CD8-positive, alpha-beta memory T cell (primary cell): ENCODE data around the gene F2R. TPM values are rescaled to one million over a fixed set of nuclear protein-coding genes. Genes with fewer than 3 reads are reported as not detected.

ENCODE experiments used
- CTCF ChIA-PET: fragments of 350-600 bp; sonication (Branson Sonifier 250); formaldehyde crosslinking; loops from one replicate; lab custom pipeline; 2021; ENCODE audit warnings: antibody characterized with exemption; lab: Charles Lee
- POLR2A ChIA-PET: fragments of 350-600 bp; sonication (Branson Sonifier 250); formaldehyde crosslinking; loops from one replicate; lab custom pipeline; 2021; ENCODE audit warnings: antibody characterized with exemption; lab: Charles Lee
- DNase-seq, 5 donors: peaks; one replicate each; pipeline versions ENCODE4 v3.0.0 to v3.0.0-alpha.2; 2020 to 2022; ENCODE audit warnings: mixed read lengths in 1 of 5
- H3K27ac ChIP-seq: one replicate; pipeline ENCODE4 v1.7.0; 2013; ENCODE audit warnings: low read depth, mild to moderate bottlenecking, low read length, moderate library complexity
- H3K27me3 ChIP-seq: 2 replicates; pipeline ENCODE4 v1.7.0; 2013; ENCODE audit warnings: low read length, mild to moderate bottlenecking; ENCODE audit not compliant: insufficient read depth, poor library complexity, severe bottlenecking
- H3K36me3 ChIP-seq: 2 replicates; pipeline ENCODE4 v1.7.0; 2013; ENCODE audit warnings: mild to moderate bottlenecking, low read length, moderate library complexity; ENCODE audit not compliant: insufficient read depth
- H3K4me1 ChIP-seq: 2 replicates; pipeline ENCODE4 v1.7.0; 2013; ENCODE audit warnings: mild to moderate bottlenecking, low read length, moderate library complexity; ENCODE audit not compliant: insufficient read depth
- H3K4me3 ChIP-seq: 2 replicates; pipeline ENCODE4 v1.7.0; 2013; ENCODE audit warnings: mild to moderate bottlenecking, low read length
- H3K9me3 ChIP-seq: 2 replicates; pipeline ENCODE4 v1.7.0; 2013; ENCODE audit warnings: mild to moderate bottlenecking, low read length
- H3K27ac Mint-ChIP-seq, 8 donors: one replicate each; pipeline ENCODE4 v1.8.0; 2020 to 2021; ENCODE audit warnings: mixed read lengths in 8 of 8, mild to moderate bottlenecking in 6 of 8, inconsistent platforms in 3 of 8, moderate library complexity in 3 of 8
- H3K27me3 Mint-ChIP-seq, 2 donors: one replicate each; pipeline ENCODE4 v1.8.0; 2020 to 2021; ENCODE audit warnings: mixed read lengths in 2 of 2, mild to moderate bottlenecking in 1 of 2, moderate library complexity in 1 of 2
- H3K36me3 Mint-ChIP-seq, 3 donors: one replicate each; pipeline ENCODE4 v1.8.0; 2020 to 2021; ENCODE audit warnings: mixed read lengths in 3 of 3, inconsistent platforms in 1 of 3, mild to moderate bottlenecking in 1 of 3
- H3K4me1 Mint-ChIP-seq, 3 donors: one replicate each; pipeline ENCODE4 v1.8.0; 2020 to 2021; ENCODE audit warnings: mixed read lengths in 3 of 3, inconsistent platforms in 1 of 3, mild to moderate bottlenecking in 1 of 3
- H3K4me3 Mint-ChIP-seq, 7 donors: one replicate each; pipeline ENCODE4 v1.8.0; 2020 to 2021; ENCODE audit warnings: mixed read lengths in 7 of 7, mild to moderate bottlenecking in 6 of 7, moderate library complexity in 4 of 7, inconsistent platforms in 2 of 7
- H3K9me3 Mint-ChIP-seq, 5 donors: one replicate each; pipeline ENCODE4 v1.8.0; 2020 to 2022; ENCODE audit warnings: mixed read lengths in 5 of 5, mild to moderate bottlenecking in 3 of 5, moderate library complexity in 2 of 5, inconsistent platforms in 1 of 5
- polyA plus RNA-seq: library from polyadenylated mRNA; unstranded; fragments of 300-500 nt; fragmentation: Illumina TruSeq; gene quantifications from one replicate; pipeline ENCODE4 v1.2.3, GENCODE V29; 2021
- total RNA-seq, 2 experiments: library from RNA; stranded (reverse); gene quantifications; one replicate each; pipeline ENCODE4 v1.2.3, GENCODE V29; 2021

The F2R gene
- total and polyA plus RNA-seq, 3 experiments from 2014 or later, result 26.6 to 46.5 (median 27.4) TPM

- H3K36me3 Mint-ChIP-seq, result peaks cover 2 to 28% (median 3%) of the 10 kb centered on the region in 3 donors
- no peak overlapping the region for H3K4me3 ChIP-seq
- no peaks in the 10 kb centered on the region for H3K9me3 Mint-ChIP-seq
- H3K27ac Mint-ChIP-seq, result peak overlapping the region in 7 of 8 donors; percentile 14 to 93 (median 64)
- H3K27me3 ChIP-seq, result no peaks in the 10 kb centered on the region
- H3K27ac ChIP-seq, result no peak overlapping the region
- peaks cover 5% of the 10 kb centered on the region for H3K4me1 ChIP-seq
- DNase-seq, result no peak
- H3K4me3 Mint-ChIP-seq, result peak overlapping the region in 6 of 7 donors; percentile 1 to 60 (median 44)
- no peaks in the 10 kb centered on the region for H3K9me3 ChIP-seq
- CTCF ChIA-PET, result interaction anchor here (1.4 to 3.3 kb wide), 2 partner anchors 10 to 53 kb away, joined by 3 to 14 read pairs; no protein-coding TSS in a partner anchor
- H3K4me1 Mint-ChIP-seq, result peaks cover 60 to 85% (median 84%) of the 10 kb centered on the region in 3 donors
- POLR2A ChIA-PET, result no interaction called here
- no peaks in the 10 kb centered on the region for H3K36me3 ChIP-seq
- no peaks in the 10 kb centered on the region for H3K27me3 Mint-ChIP-seq
These were observed 5.2 kb downstream of the F2R start for GRCh38 chr5:76720988-76721569.

- H3K4me3 ChIP-seq, result no peak overlapping the region
- ChIA-PET CTCF (interaction anchor here (1.4 to 3.3 kb wide), 2 partner anchors 9 to 51 kb away, joined by 5 to 14 read pairs; no protein-coding TSS in a partner anchor), POLR2A (interaction anchor here (0.9 kb wide), 1 partner anchor 16 kb away, joined by 3 read pairs; no protein-coding TSS in a partner anchor)
- H3K36me3 Mint-ChIP-seq, result peaks cover 2 to 16% (median 3%) of the 10 kb centered on the region in 3 donors
- no peaks in the 10 kb centered on the region for H3K27me3 ChIP-seq
- no peak overlapping the region for H3K27ac ChIP-seq
- peak overlapping the region in 5 of 8 donors; percentile 15 to 82 (median 46) for H3K27ac Mint-ChIP-seq
- no peaks in the 10 kb centered on the region for H3K9me3 Mint-ChIP-seq
- H3K4me3 Mint-ChIP-seq, result no peak overlapping the region
- no peak for DNase-seq
- no peaks in the 10 kb centered on the region for H3K4me1 ChIP-seq
- peaks cover 46 to 77% (median 71%) of the 10 kb centered on the region in 3 donors for H3K4me1 Mint-ChIP-seq
- no peaks in the 10 kb centered on the region for H3K36me3 ChIP-seq
- H3K9me3 ChIP-seq, result no peaks in the 10 kb centered on the region
- H3K27me3 Mint-ChIP-seq, result no peaks in the 10 kb centered on the region
These were observed 7.3 kb downstream of the F2R start for GRCh38 chr5:76723266-76723665.

GRCh38 chr5:76723906-76724305 lies 8.0 kb downstream of the F2R start:
- H3K27ac Mint-ChIP-seq, result peak overlapping the region; percentile 20 to 88 (median 56)
- H3K36me3 ChIP-seq, result no peaks in the 10 kb centered on the region
- DNase-seq, result no peak
- H3K27me3 ChIP-seq, result no peaks in the 10 kb centered on the region
- H3K27me3 Mint-ChIP-seq, result no peaks in the 10 kb centered on the region
- CTCF ChIA-PET, result interaction anchor here (1.4 to 3.3 kb wide), 2 partner anchors 9 to 51 kb away, joined by 5 to 14 read pairs; no protein-coding TSS in a partner anchor
- H3K4me1 Mint-ChIP-seq, result peaks cover 41 to 71% (median 64%) of the 10 kb centered on the region in 3 donors
- H3K4me3 Mint-ChIP-seq, result no peak overlapping the region
- no peaks in the 10 kb centered on the region for H3K4me1 ChIP-seq
- H3K36me3 Mint-ChIP-seq, result peaks cover 2 to 14% (median 4%) of the 10 kb centered on the region in 3 donors
- POLR2A ChIA-PET, result no interaction called here
- no peak overlapping the region for H3K4me3 ChIP-seq
- H3K9me3 Mint-ChIP-seq, result no peaks in the 10 kb centered on the region
- H3K27ac ChIP-seq, result no peak overlapping the region
- H3K9me3 ChIP-seq, result no peaks in the 10 kb centered on the region

- Mint-ChIP-seq H3K27ac (peak overlapping the region; percentile 2 to 73 (median 48)), H3K9me3 (peaks cover under 1 to 9% (median 9%) of the 10 kb centered on the region in 5 donors), H3K4me3 (peak overlapping the region in 2 of 7 donors; percentile 1 to 28), H3K4me1 (peaks cover 39 to 71% (median 63%) of the 10 kb centered on the region in 3 donors), H3K27me3 (no peaks in the 10 kb centered on the region), H3K36me3 (peaks cover 3 to 23% (median 13%) of the 10 kb centered on the region in 3 donors)
- Histone ChIP-seq H3K27ac (no peak overlapping the region), H3K27me3 (no peaks in the 10 kb centered on the region), H3K36me3 (no peaks in the 10 kb centered on the region), H3K4me3 (no peak overlapping the region), H3K4me1 (no peaks in the 10 kb centered on the region), H3K9me3 (peaks cover 6% of the 10 kb centered on the region)
- DNase-seq, result no peak
- CTCF ChIA-PET, result interaction anchor here (1.2 to 1.8 kb wide), 5 partner anchors 7 to 50 kb away, joined by 3 to 6 read pairs (median 4); partner anchors contain the start of gene F2R
- POLR2A ChIA-PET, result no interaction called here
These were observed 8.9 kb downstream of the F2R start for GRCh38 chr5:76724871-76725270.

GRCh38 chr5:76728965-76729364 lies 13.0 kb downstream of the F2R start:
- Mint-ChIP-seq H3K27me3 (no peaks in the 10 kb centered on the region), H3K36me3 (peaks cover 4 to 37% (median 18%) of the 10 kb centered on the region in 3 donors), H3K9me3 (peaks cover 8 to 18% (median 15%) of the 10 kb centered on the region in 5 donors), H3K4me1 (peaks cover 50 to 69% (median 60%) of the 10 kb centered on the region in 3 donors), H3K4me3 (no peak overlapping the region), H3K27ac (peak overlapping the region in 4 of 8 donors; percentile 44 to 77 (median 51))
- no peak for DNase-seq
- ChIA-PET CTCF (interaction anchor here (1.1 kb wide), 1 partner anchor 45 kb away, joined by 3 read pairs; no protein-coding TSS in a partner anchor), POLR2A (no interaction called here)
- Histone ChIP-seq H3K27ac (no peak overlapping the region), H3K9me3 (peaks cover 10% of the 10 kb centered on the region), H3K36me3 (no peaks in the 10 kb centered on the region), H3K4me1 (peaks cover 24% of the 10 kb centered on the region), H3K4me3 (no peak overlapping the region), H3K27me3 (no peaks in the 10 kb centered on the region)

- H3K27ac ChIP-seq, result no peak overlapping the region
- DNase-seq, result no peak
- H3K27me3 Mint-ChIP-seq, result no peaks in the 10 kb centered on the region
- peaks cover 4 to 39% (median 18%) of the 10 kb centered on the region in 3 donors for H3K36me3 Mint-ChIP-seq
- H3K27ac Mint-ChIP-seq, result peak overlapping the region; percentile 22 to 77 (median 51)
- no peak overlapping the region for H3K4me3 Mint-ChIP-seq
- no peak overlapping the region for H3K4me3 ChIP-seq
- H3K36me3 ChIP-seq, result no peaks in the 10 kb centered on the region
- H3K9me3 ChIP-seq, result peaks cover 10% of the 10 kb centered on the region
- ChIA-PET POLR2A (no interaction called here), CTCF (interaction anchor here (1.1 kb wide), 1 partner anchor 44 kb away, joined by 3 read pairs; no protein-coding TSS in a partner anchor)
- H3K27me3 ChIP-seq, result no peaks in the 10 kb centered on the region
- H3K4me1 Mint-ChIP-seq, result peaks cover 52 to 70% (median 60%) of the 10 kb centered on the region in 3 donors
- H3K9me3 Mint-ChIP-seq, result peaks cover 8 to 18% (median 15%) of the 10 kb centered on the region in 5 donors
- peaks cover 28% of the 10 kb centered on the region for H3K4me1 ChIP-seq
These were observed 13.7 kb downstream of the F2R start for GRCh38 chr5:76729373-76730290.

- Mint-ChIP-seq H3K4me3 (peak overlapping the region; percentile 69 to 88 (median 78)), H3K4me1 (peaks cover 51 to 72% (median 65%) of the 10 kb centered on the region in 3 donors), H3K27me3 (no peaks in the 10 kb centered on the region), H3K9me3 (peaks cover 8 to 18% (median 15%) of the 10 kb centered on the region in 5 donors), H3K27ac (peak overlapping the region; percentile 82 to 99 (median 95)), H3K36me3 (peaks cover 4 to 32% (median 18%) of the 10 kb centered on the region in 3 donors)
- H3K4me3 ChIP-seq, result peak overlapping the region; percentile 18
- peaks cover 47% of the 10 kb centered on the region for H3K4me1 ChIP-seq
- no peaks in the 10 kb centered on the region for H3K27me3 ChIP-seq
- H3K27ac ChIP-seq, result peak overlapping the region; percentile 81
- DNase-seq, result peak in 1 of 5 donors; percentile 9
- CTCF ChIA-PET, result interaction anchor here (1.3 to 3.0 kb wide), 5 partner anchors 9 to 42 kb away, joined by 3 to 29 read pairs (median 8); partner anchors contain the start of gene F2R
- H3K36me3 ChIP-seq, result no peaks in the 10 kb centered on the region
- H3K9me3 ChIP-seq, result peaks cover 10% of the 10 kb centered on the region
- POLR2A ChIA-PET, result interaction anchor here (0.8 to 2.1 kb wide), 11 partner anchors 10 to 329 kb away, joined by 3 to 15 read pairs (median 3); no protein-coding TSS in a partner anchor
These were observed 16.6 kb downstream of the F2R start for GRCh38 chr5:76732405-76733048.
